Endometrial microvascular endothelial cells (primary cell): ENCODE results near the gene DNAH17. TPM values are rescaled to one million over a fixed set of nuclear protein-coding genes. Genes with fewer than 3 reads are reported as not detected.

Experiments
- in situ Hi-C: cut with HindIII; loops from 2 replicates; pipeline ENCODE4 v1.10.0; 2017; ENCODE audit warnings: low sequenced_read_pairs, low pct_unique_long_range_greater_than_20kb; ENCODE audit errors: inconsistent ontology term
- total RNA-seq: library from RNA; depleted of rRNA; stranded (reverse); fragments of >200 nt; gene quantifications from one replicate; pipeline ENCODE4 v1.2.3, GENCODE V29; 2015; ENCODE audit errors: inconsistent ontology term

Gene DNAH17
- total RNA-seq, 1 donor from 2014 or later = not detected

DNA sequence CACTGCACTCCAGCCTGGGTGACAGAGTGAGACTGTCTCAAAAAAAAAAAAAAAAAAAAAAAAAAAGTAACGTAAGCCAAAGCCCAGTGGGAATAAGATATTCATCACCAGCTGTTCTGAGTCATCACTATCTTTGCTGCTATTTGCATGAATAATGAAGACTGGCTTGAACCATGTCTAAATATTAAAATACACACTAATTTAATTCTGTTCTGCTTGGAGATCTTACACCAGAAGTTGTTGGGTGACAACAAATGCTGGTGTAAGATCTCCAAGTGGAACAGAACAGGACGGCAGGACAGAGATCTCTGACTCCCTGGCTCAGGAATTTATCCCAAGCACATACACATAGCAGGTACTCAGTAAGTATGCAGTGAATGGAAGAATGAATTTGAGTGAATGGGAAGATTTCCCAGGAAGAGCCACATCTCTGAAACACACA lies 19.6 kb downstream of the DNAH17 start:
- in situ Hi-C loops = no loop called here

DNA sequence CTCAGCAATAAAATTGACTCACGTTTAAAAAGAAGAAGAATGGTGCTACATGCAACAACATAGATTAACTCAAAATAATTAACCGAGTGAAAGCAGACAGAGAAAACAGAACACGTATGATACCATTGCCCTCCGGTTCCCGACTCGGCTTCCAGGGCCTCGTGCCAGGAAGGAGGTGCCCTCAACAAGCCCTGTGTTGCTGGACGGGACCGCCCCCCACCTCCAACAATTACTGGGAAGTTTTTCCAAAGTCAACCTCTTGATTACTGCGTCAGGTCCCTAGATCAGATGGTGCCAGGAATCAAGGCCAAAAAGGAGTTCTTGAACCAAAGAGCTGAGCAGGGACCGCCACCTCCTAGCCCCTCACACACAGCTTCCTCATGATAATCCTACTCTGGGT lies 20.4 kb downstream of the DNAH17 start:
- in situ Hi-C loops = no loop called here

DNA sequence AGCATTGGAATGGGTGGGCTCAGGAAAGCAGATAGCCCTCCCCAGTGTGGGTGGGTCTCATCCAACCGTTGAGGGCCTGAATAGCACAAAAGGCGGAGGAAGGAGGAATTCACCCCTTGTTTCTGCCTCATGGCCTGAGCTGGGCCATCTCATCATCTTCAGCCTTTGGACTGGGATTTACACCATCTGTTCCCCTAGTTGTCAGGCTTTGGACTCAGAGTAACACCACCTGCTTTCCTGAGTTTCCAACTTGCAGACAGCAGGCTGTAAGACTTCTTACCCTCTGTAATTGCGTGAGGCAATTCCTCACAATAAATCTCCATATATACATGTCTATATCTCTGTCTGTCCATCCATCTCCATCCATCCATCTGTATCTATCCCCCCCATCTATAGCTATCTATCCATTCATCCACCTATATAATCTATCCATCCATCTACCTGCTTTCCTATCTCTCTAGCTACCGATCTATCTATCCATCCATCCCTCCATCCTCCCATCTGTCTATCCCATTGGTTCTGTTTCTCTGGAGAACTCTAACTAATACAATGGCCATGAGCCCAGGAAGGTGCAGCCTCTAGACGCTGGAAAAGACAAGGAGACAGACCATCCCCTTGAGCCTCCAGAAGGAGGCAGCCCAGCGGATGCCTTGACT lies 21.3 kb downstream of the DNAH17 start:
- in situ Hi-C loops = no loop called here

DNA sequence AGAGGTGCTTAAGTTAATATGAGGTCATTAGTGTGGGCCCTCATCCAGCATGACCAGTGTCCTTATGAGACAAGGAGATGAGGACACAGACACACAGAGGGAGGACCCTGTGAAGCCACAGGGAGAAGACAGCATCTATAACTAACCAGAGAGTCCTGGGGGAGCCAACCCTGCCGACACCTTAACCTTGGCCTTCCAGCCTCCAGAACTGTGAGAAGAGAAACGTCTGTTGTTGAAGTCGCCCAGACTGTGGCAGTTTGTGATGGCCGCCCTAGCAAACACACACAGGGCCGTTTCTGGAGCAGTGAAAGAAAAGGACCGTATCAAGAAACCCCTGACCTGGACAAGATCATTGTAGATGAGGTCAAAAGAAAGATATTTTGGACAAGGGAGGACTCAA lies 26.7 kb downstream of the DNAH17 start:
- in situ Hi-C loops = no loop called here

DNA sequence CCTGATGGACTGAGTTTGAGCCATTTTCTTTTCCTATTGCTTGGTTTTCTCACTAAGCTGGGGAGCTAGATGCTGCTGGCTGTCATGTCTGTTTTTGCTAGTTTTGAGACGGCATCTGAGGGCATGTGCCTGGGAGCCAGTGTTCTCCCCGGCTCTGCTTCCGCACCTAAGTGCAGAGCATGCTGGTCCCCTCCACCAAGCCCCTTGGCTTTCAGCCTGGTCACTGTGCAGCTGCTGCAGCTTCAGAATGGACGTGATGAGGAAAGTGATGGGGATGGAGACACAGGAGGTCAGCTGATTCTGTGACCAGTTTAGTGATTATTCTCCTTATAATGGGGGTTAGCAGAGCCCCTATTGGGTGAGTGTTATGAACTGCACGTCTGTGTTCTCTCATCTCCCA lies 28.5 kb downstream of the DNAH17 start:
- in situ Hi-C loops = no loop called here

DNA sequence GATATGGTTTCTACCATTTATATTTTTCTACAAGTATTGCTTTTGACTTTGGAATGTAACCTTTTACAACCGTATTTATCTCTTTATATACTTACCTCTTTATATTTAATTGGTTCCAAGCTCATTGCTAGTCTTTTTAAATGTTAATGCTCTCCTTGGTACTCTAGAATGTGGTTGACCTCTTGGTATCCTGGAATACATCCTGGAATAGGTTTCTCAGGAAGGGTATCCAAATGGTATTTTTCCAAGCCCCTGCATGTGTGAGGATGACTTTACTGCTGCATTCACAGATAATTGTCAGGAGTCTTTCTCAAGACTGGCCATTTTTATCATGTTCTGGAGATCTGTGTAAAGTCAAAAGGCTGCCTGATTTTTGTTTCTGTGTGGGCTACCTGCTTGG lies 30.2 kb downstream of the DNAH17 start:
- in situ Hi-C loops = no loop called here

DNA sequence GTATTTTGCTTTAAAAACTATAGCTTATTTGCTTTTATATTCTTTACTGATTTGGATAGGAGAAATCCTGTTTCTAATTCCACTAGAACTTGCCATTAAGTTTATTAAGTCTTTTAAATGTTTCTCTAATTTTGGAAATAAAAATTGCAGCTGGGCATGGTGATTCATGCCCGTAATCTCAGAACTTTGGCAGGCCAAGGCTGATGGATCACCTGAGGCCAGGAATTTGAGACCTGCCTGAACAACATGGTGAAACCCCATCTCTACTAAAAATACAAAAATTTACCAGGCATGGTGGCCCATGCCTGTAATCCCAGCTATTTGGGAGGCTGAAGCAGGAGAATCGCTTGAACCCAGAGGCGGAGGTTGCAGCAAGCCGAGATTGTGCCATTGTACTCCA lies 30.7 kb downstream of the DNAH17 start:
- in situ Hi-C loops = no loop called here

DNA sequence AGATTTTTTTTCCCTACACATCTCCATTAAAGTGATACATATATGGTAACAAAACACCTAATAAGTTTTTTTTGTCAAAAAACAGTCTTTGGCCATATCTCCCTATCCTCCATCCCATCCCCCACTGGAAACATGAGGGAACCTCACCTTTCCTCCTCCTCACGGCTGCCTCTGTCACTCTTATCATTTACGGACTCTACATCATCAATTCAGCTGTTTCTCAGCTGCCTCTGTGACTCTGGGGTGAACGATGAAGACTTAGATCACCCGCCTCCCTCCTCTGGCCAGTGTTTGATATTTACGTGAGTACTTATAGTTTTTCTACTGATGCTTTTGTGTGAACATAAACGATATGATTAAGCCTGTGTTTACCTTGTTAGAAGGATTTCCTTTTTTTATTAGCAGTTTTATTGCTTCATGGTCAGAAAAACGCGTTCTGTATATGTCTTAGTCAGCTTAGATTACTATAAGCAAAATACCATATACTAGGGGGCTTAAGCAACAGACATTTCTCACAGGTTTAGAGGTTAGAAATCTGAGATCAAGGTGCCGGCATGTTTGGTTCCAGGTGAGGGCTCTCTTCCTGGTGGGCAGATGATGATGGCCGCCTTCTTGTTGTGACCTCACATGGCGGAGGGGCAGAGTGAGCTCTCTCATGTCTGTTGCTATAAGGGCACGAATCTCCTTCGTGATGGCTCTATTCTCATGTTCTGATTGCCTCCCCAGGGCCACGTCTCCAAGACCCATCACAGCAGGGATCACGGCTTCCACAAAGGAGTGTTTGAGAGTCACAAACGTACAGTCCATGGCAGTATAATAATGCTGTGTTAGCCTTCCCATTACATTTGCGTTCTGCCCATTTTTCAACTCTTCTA lies 32.1 kb downstream of the DNAH17 start:
- in situ Hi-C loops = no loop called here

DNA sequence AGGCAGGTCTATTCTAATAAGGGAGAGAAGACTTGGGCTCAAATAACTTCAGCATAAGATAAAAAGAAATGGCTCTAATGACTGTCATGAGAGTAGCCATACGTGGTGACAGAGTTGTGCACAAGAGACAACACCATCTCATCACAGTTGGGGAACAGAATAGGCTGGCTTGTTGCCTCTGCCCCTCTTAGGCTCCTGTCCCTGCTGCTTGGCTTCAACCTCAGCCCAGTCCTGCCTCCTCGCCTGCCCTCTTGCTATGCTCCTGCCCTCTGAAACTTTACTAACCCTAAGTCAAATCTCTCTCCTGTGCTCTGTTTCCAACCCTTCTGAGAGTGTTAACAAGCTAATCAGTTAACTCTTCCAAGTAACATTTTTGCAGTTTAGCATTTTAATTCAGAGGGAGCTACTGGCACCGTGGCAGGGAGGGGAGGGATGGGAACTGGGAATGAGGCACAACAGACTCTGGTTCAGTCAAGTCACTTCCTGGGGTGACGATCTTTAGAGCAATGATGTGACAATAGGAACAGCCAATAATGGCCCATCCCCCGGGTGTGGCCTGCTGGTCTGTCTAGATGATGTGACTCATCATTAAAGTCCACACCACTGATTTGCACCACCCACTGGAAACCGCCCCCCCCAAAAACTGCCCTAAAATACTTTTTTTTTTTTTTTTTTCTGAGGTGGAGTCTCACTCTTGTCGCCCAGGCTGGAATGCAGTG lies 35.5 kb downstream of the DNAH17 start:
- in situ Hi-C loops = no loop called here

DNA sequence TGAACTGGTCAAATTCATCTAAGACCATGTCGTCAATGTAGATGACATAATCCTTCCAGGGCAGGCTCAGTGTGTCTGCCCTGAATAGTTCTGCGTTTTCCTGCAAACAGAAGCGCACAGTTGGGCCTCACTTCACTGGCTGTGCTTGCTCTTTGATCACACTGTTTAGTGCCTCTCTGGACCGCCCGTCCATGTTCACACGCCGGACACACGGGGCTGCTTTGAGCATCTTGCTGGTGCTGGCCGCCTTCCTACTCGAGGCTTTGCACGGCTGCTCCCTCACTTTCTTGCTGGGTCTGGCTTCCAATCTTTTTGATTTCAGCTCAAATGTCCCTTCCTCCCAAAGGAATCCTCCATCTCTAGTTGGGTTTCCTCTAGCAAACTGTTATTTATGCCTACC lies 37.4 kb downstream of the DNAH17 start:
- in situ Hi-C loops = no loop called here

DNA sequence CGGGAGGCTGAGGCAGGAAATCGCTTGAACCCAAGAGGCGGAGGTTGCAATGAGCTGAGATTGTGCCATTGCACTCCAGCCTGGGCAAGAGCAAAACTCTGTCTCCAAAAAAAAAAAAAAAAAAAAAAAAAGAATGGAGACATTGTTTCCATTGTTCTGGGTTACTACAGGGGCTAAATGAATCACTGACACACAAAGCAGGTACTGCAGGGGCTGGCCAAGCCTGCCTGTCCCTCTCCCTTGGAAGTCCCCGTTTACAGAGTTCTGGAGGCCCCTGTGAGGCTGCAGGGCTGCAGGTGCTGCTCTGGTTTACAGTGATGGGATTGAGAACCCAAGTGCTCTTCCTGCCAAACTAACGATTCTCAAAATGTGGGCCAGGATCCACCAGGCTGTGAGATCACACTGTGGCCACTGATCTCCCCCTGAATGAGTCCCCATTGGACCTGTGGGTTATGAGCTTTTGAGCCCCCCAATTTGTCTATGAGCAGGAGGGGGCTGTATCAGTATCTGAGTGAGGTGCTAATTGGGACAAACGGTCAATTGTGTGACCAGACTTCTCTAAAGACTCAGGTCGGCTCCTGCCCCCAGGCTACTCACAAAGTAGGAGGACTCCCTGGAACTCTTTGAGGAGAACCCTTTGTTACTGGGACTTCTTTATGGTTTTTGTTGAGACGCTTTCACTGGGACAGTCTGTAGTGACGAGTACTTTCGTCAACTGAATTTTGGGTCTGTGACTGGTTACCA lies 39.0 kb downstream of the DNAH17 start:
- in situ Hi-C loops = no loop called here

DNA sequence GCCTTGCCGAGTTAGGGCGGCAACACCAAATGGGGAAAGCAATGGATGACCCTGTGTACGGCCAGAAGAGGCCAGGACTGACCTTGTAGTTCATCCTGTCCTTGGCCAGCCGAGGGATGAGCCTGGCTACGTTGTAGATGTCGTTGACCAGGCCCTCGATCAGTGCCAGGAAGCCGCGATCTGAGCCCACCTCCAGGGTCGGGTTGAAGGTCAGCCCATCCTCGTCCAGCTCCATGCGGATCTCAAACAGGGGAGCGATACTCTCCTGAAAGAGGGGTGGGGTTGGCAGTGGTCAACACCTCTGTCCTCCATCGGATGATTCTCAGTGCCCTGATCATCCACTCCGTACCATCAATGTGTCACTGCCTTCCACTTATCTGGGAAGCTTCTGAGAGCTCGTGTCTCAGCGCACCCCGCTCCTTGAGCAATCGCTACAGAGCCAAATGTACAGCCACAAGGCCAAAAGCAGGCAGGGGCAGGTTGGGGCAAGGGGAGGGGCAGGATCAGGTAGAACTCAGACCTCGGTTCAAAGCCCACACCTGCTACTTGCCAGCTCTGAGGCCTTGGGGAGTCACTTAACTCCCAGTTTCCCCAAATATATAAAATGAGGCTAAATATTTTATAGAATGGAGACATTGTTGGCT lies 39.9 kb downstream of the DNAH17 start:
- in situ Hi-C loops = no loop called here

DNA sequence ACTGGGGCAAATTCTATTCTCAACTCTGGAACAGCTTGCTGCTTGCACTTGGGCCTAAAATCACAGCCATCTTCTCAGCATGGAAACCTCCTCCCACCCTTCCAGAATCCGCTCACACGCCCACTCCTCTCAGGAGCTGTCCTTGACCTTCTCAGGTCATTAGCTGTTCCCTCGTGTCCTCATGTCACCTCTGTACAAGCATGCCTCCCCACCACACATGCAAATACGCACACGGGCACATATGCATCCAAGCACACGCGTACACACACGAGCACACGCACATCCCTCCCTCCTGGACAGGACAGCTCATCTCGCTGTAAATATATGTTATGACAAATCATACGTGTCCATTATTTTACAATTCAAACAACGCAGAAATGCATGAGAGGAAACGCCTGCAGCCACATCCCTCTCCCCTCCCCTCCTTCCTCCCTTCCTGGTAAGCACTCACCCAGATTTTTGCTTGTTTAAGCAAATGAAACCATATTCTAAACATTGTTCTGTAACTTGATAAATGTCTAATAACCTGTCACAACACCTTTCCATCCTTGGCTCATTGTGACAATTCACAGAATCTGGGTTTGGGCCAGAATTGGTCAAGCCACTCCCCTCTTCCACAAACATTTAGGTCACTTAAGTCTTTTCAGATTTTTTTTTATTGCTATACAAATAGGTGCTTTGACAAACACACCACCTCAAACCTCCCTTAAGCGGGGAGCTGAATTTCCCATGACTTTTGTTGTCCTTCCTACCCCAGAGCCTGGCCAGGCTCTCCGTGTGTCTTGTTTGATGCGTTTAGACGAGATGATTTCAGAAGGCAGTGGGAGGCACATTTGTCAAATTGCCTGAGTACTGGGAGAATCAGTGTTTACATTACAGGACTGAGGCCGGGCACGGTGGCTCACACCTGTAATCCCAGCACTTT lies 41.7 kb downstream of the DNAH17 start:
- in situ Hi-C loops = no loop called here

DNA sequence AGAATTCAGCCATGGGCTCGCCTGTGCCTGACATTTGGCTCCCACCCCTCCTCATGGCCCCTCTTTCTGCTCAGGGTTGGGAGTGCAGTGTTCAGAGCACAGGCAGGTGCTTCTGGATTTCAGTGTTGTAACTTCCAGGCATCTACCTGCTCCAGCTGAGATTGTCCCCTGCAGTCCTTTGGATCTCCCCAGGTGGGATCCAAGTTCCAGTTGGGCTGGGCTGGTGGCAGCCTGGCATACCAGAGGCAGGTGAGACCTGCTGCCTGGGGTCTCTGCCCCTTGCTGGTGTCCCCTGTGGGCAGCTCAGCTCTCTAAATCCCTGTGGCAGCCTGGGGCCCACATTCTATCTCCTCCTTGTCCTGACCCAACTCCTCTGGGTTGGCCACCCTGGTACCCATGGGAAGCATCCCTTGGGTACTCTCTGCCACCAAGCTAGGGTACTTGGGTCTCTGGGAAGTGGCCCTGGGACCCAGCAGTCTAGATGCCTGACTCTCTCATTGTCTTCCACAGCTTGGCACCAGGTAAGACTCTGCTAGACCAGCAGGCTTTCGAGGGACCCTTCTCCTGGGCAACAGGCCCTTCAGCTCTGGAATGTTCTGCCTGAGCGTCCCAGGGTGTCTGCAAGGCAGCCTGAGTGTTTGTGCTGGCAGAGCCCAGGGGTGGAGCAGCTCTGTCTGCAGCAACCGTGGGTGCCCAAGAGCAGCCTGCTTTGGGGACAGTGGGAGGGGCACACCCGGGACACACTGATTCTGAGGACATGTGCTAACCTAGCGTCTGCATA lies 42.5 kb downstream of the DNAH17 start:
- in situ Hi-C loops = no loop called here

DNA sequence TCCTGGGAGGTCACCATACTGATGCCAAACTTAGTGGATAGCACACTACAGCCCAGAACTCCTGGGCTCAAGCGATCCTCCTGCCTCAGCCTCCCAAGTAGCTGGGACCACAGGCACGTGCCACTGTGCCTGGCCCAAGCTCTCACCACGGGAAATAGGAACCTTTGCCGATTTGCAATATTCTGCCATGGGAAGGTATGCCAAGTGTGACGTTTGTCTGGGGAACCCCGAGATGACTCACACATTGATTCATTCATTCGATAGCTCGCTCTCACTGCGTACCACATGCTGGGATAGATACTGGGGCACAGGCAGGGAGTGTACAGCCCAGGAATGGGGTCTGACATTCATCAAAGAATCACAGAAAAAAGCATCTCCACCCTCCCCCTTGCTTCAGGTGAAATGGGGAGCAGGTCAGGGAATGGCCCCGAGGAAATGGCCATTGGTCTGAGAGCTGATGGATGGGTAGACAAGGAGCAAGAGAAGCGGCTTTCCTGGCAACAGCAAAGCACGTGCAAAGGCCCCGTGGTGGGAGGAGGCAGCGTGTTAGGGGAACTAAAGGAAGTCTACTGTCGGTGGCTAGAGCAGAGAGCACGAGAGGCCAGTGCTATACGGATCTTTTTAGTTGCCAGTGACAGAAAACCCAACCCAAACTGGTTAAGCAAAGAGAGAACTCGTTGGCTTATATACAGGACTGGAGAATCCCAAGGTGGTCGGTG lies 44.1 kb downstream of the DNAH17 start:
- in situ Hi-C loops = no loop called here

DNA sequence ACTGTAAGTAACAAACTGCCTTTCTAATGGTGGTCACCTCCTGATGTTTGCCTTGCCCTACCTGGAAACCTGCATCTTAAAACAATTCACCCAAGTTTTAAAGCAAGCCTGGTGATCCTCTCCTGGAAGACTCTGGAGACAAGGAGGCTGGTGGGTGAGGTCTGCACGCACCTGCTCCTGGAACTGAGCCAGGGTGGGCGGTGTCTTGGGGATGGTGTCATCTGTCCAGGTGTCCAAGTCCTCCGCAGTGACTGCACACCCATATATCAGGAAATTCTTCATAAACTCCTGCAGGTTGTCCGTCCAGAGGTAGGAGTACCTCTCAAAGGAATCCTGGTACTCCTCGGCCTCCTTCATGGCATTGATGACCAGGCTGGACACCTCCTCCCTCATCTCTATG lies 44.9 kb downstream of the DNAH17 start:
- in situ Hi-C loops = no loop called here
